HUES64 (cell line): Measurements from ENCODE around the gene ALOX5AP.

Experiments used
- H3K27ac ChIP-seq: 2 replicates; pipeline ENCODE4 v1.7.0; 2013; ENCODE audit warnings: low read depth, low read length, inconsistent platforms
- H3K27me3 ChIP-seq: 2 replicates; pipeline ENCODE4 v1.6.1; 2013; ENCODE audit warnings: mild to moderate bottlenecking, low read length; ENCODE audit not compliant: insufficient read depth
- H3K36me3 ChIP-seq: 2 replicates; pipeline ENCODE4 v1.6.1; 2013; ENCODE audit warnings: mild to moderate bottlenecking, low read length; ENCODE audit not compliant: insufficient read depth
- H3K4me1 ChIP-seq: 2 replicates; pipeline ENCODE4 v1.6.1; 2013; ENCODE audit warnings: mild to moderate bottlenecking, low read length, moderate library complexity; ENCODE audit not compliant: insufficient read depth
- H3K4me3 ChIP-seq: 2 replicates; pipeline ENCODE4 v1.5.1; 2013; ENCODE audit warnings: mild to moderate bottlenecking, low read length, moderate library complexity
- H3K9ac ChIP-seq: 2 replicates; pipeline ENCODE4 v1.6.1; 2013; ENCODE audit warnings: mild to moderate bottlenecking, low read depth, low read length
- H3K9me3 ChIP-seq: 2 replicates; pipeline ENCODE4 v1.6.1; 2013; ENCODE audit warnings: low read depth, low read length; ENCODE audit not compliant: insufficient read depth
- WGBS: fragments of 150-250, 120-280 bp; methylation state at CpG from one replicate; pipeline ENCODE4 v1.1.7; 2013; ENCODE audit warnings: missing lambda C conversion rate; 5-methylcytosine and 5-hydroxymethylcytosine counted together

Gene ALOX5AP

DNA sequence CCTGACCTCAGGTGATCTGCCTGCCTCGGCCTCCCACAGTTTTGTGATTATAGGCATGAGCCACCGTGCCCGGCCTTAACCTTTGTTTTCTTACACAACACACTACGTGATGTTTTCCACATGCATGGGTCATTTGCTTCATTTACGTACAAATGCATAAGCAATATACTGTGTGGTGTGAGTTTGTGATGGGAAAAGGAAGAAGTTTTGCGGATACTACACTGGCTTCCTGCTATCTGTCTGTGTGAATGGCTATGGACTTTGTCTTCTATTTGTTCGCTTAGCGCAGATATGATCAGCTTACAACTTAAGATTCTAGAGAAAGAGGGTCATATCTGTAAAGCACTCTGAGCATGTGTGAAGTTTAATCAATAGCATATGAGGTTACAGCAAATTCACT, 5.5 kb upstream of the ALOX5AP start:
- WGBS, result 90% methylated on average over 8 of the region's 8 CpGs
- Histone ChIP-seq H3K27me3 (no peaks in the 10 kb centered on the region), H3K4me1 (no peaks in the 10 kb centered on the region), H3K9me3 (no peaks in the 10 kb centered on the region), H3K36me3 (no peaks in the 10 kb centered on the region), H3K27ac (no peak overlapping the region), H3K9ac (no peak overlapping the region), H3K4me3 (no peak overlapping the region)

DNA sequence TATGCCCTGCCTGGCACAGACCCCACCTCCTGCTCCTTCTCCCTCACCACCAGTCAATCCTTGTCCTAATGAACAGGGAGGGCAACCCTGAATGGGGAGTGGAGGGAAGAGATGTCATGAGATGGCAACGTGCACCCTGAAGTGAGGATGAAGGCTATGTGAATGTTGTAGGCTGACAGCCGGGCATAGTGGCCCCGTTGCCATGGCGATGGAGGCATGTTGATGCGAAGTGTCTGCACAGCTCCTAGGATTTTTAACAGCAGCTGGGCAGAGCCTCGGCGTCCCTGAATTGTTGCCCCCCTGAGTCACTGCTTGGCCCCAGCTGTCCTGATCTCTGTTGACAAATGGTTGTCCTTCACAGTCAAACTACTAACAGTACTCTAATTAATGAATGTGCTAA, 4.8 kb upstream of the ALOX5AP start:
- H3K4me3 ChIP-seq, result no peak overlapping the region
- no peaks in the 10 kb centered on the region for H3K9me3 ChIP-seq
- H3K27me3 ChIP-seq, result no peaks in the 10 kb centered on the region
- H3K36me3 ChIP-seq, result no peaks in the 10 kb centered on the region
- H3K4me1 ChIP-seq, result no peaks in the 10 kb centered on the region
- no peak overlapping the region for H3K9ac ChIP-seq
- H3K27ac ChIP-seq, result no peak overlapping the region
- 75% methylated on average over 7 of the region's 7 CpGs for WGBS

DNA sequence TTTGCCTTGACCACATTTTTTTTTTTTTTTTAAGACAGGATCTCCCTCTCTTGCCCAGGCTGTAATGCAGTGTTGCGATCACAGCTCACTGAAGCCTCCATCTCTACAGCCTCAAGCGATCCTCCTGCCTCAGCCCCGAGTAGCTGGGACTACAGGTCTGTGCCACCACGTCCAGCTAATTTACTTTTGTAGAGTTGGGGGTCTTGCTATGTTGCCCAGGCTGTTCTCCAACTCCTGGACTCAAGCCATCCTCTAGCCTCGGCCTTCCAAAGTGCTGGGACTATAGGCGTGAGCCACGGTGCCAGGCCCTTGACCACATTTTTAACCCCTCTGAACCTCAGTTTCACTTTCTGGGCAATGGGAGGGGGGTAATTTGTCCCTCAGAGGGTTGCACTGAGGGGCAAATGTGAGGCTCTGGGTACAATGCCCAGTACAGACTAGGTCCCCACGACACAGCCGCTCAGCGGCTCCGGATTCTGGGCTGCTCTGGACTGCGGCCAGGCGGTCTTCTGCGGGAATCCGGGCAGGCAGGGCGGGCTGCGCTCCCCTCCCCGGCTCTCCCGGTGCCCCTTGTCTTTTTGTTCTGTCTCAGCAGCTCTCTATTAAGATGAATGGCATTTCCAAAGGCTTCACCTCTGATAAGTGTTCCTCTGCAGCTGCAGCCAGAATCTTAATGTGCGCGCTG, 3.8 kb upstream of the ALOX5AP start:
- H3K27ac ChIP-seq, result no peak overlapping the region
- no peak overlapping the region for H3K4me3 ChIP-seq
- no peak overlapping the region for H3K9ac ChIP-seq
- no peaks in the 10 kb centered on the region for H3K36me3 ChIP-seq
- 94% methylated on average over 21 of the region's 21 CpGs for WGBS
- no peaks in the 10 kb centered on the region for H3K9me3 ChIP-seq
- H3K4me1 ChIP-seq, result no peaks in the 10 kb centered on the region
- no peaks in the 10 kb centered on the region for H3K27me3 ChIP-seq

GRCh38 chr13:30732046-30732390, 3.3 kb upstream of the ALOX5AP start:
- Histone ChIP-seq H3K9ac (no peak overlapping the region), H3K27ac (no peak overlapping the region), H3K4me1 (no peaks in the 10 kb centered on the region), H3K4me3 (no peak overlapping the region), H3K36me3 (no peaks in the 10 kb centered on the region), H3K9me3 (no peaks in the 10 kb centered on the region), H3K27me3 (no peaks in the 10 kb centered on the region)
- WGBS, result 94% methylated on average over 21 of the region's 21 CpGs

DNA sequence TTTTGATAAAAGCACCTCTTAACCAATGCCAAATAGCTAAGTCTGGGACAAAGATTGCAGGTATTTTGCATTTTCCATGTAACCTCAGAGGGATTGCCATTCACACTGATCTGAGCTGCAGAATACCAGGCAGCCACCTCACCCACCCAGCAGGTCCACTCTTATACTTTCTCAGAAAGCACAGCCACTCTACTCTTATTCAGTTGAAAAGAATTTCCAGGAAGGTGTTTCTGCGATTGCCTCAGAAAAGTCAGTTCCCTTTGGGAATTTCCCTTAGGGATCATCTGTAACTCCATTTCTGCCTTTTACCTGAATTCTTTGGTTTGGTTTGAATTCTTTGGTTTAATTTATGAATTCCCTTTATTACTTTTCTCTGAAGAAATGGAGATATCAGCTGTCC, 904 bp upstream of the ALOX5AP start:
- Histone ChIP-seq H3K9me3 (no peaks in the 10 kb centered on the region), H3K27ac (no peak overlapping the region), H3K4me1 (no peaks in the 10 kb centered on the region), H3K27me3 (no peaks in the 10 kb centered on the region), H3K36me3 (no peaks in the 10 kb centered on the region), H3K4me3 (no peak overlapping the region), H3K9ac (no peak overlapping the region)
- WGBS, result 69% methylated on average over 1 of the region's 1 CpG

DNA sequence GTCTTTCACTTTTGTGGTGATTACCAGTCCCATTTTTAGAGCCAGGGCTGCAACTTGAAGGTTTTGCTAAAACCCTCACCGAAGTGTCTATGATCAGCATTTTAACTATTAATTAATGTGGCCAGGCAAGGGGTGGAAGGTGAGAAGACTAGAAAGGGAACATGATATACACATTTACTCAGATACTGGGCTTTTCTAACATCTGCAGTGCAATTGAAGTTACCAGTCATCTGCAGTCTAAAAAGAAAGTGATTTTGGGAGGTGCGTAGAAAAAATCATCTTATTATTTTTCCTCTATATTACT, 481 bp downstream of the ALOX5AP start:
- H3K27ac ChIP-seq, result no peak overlapping the region
- H3K4me1 ChIP-seq, result peaks cover 9% of the 10 kb centered on the region; the same call in 1 of the 2 replicates
- no peak overlapping the region for H3K4me3 ChIP-seq
- WGBS, result 100% methylated on average over 1 of the region's 2 CpGs
- no peaks in the 10 kb centered on the region for H3K36me3 ChIP-seq
- no peak overlapping the region for H3K9ac ChIP-seq
- H3K27me3 ChIP-seq, result no peaks in the 10 kb centered on the region
- H3K9me3 ChIP-seq, result no peaks in the 10 kb centered on the region

- H3K27me3 ChIP-seq, result no peaks in the 10 kb centered on the region
- 90% methylated on average over 5 of the region's 5 CpGs for WGBS
These were observed 1.3 kb downstream of the ALOX5AP start for GRCh38 chr13:30736461-30737320.

GRCh38 chr13:30737511-30738337, 2.4 kb downstream of the ALOX5AP start:
- no peak overlapping the region for H3K9ac ChIP-seq
- no peak overlapping the region for H3K4me3 ChIP-seq
- peaks cover 9% of the 10 kb centered on the region; the same call in 1 of the 2 replicates for H3K4me1 ChIP-seq
- WGBS, result 96% methylated on average over 3 of the region's 3 CpGs
- H3K36me3 ChIP-seq, result no peaks in the 10 kb centered on the region
- H3K9me3 ChIP-seq, result no peaks in the 10 kb centered on the region
- H3K27me3 ChIP-seq, result no peaks in the 10 kb centered on the region
- H3K27ac ChIP-seq, result no peak overlapping the region

More at GRCh38 chr13:30736461-30737320, 1.3 kb downstream of the ALOX5AP start:
- H3K9ac ChIP-seq, result no peak overlapping the region
- no peak overlapping the region for H3K27ac ChIP-seq
- H3K4me1 ChIP-seq, result peaks cover 9% of the 10 kb centered on the region; the same call in 1 of the 2 replicates
- no peak overlapping the region for H3K4me3 ChIP-seq
- H3K36me3 ChIP-seq, result no peaks in the 10 kb centered on the region
- no peaks in the 10 kb centered on the region for H3K9me3 ChIP-seq

DNA sequence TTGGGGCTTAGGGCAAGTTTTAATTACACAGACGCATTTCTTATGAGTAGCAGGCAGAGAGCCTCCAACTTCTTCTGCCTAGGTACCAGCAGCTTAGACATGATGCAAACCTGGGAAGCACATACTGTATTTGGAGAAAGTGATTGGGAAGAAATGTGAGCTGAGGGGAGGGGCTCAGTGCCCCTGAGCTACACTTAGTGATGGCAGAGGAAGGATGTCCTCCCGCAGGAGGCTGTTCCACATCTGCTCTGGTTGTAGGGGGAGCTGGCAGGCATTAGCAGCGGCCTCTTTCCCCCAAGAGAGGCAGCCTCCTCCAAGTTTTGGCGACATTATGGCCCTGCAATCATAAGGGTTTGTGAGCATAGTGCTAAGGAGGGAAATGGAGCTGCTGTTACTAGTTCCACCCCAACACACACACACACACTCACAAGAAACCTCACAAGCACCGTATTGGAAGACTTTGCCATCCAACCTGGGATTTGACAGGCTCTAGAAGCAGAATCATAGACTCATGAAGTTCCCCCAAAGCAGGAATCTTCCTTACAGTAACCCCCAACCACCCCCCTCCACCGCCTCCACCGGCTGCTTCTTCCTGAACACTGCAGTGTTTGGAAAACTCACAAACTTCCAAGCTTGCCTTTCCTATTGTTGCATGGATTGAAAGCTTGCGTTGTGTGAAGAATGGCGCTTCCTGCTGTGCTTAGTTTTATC, 3.3 kb downstream of the ALOX5AP start:
- Histone ChIP-seq H3K9ac (no peak overlapping the region), H3K36me3 (no peaks in the 10 kb centered on the region), H3K9me3 (no peaks in the 10 kb centered on the region), H3K27ac (no peak overlapping the region), H3K27me3 (no peaks in the 10 kb centered on the region), H3K4me1 (peaks cover 9% of the 10 kb centered on the region; the same call in 1 of the 2 replicates), H3K4me3 (no peak overlapping the region)
- WGBS, result 80% methylated on average over 8 of the region's 9 CpGs

DNA sequence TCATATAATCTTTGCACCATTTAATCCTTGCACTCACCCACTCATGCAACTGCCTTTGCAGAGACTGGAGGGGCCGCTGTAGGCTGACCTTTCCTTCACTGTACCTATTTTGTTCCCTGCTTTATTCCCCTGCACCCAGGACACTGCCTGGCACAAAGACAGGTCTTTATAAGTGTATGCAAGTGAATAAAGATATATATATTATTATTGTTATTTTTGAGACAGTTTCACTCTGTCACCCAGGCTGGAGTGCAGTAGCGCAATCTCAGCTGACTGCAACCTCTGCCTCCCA, 3.8 kb downstream of the ALOX5AP start:
- H3K9ac ChIP-seq, result no peak overlapping the region

More for the DNA sequence above, 3.8 kb downstream of the ALOX5AP start:
- Histone ChIP-seq H3K27me3 (no peaks in the 10 kb centered on the region), H3K27ac (no peak overlapping the region), H3K9me3 (no peaks in the 10 kb centered on the region), H3K36me3 (no peaks in the 10 kb centered on the region), H3K4me3 (no peak overlapping the region), H3K4me1 (peaks cover 9% of the 10 kb centered on the region; the same call in 1 of the 2 replicates)
- WGBS, result 100% methylated on average over 2 of the region's 2 CpGs
